ENCODE measurements around the gene WDR53. TPM values are rescaled to one million over a fixed set of nuclear protein-coding genes. Genes with fewer than 3 reads are reported as not detected.
A peak's percentile ranks its signal among the peaks of the same experiment; 100 is the strongest.
"Not testable (repeated sequence)": the region's sequence is repeated elsewhere in the genome, so short reads cannot be mapped to it uniquely, and the experiment has no call there.

Gene WDR53
- total RNA-seq (2022): 20.3 and 23.9 TPM in 2 replicates
- Bru-seq, nascent RNA: percentile 79 among the genes with signal in this experiment
- BruChase-seq, experiment 1, labeled RNA remaining after a 6-hour chase: percentile 67 among the genes with signal in this experiment
- BruChase-seq, experiment 2, labeled RNA remaining after a 2-hour chase: percentile 78 among the genes with signal in this experiment
- long read RNA-seq, transcript WDR53-201 (4 exons, 1,679 nt): major isoform, 5 of 40 reads
- long read RNA-seq, partial matches to known transcripts: 4 of 40 reads
- long read RNA-seq, other reads (novel, unspliced or antisense): 31 of 40 reads

- H3K9me3 Mint-ChIP-seq (ENCODE audit: low read depth, unreplicated experiment): no peaks in the 10 kb centered on the region
- no TSS peak for BruUV-seq (replicated peaks)
- DNase-seq: peak; percentile 96
- H3K4me1 Mint-ChIP-seq (ENCODE audit: low read depth, unreplicated experiment): peaks cover 14% of the 10 kb centered on the region
- no peaks in the 10 kb centered on the region for H3K27me3 Mint-ChIP-seq (ENCODE audit: unreplicated experiment)
- H3K27ac Mint-ChIP-seq (ENCODE audit: unreplicated experiment): peak within 1 kb of the TSS; percentile 96
- peak within 1 kb of the TSS; percentile 77 for H3K4me3 Mint-ChIP-seq (ENCODE audit: low read depth, unreplicated experiment)
- CTCF ChIA-PET: interaction anchor here (0.5 to 1.6 kb wide), 3 partner anchors 40 to 374 kb away, joined by 3 to 4 read pairs (median 4); partner anchors contain the start of gene NCBP2
- TF ChIP-seq CTCF (IDR thresholded peaks at IDR 0.05; ENCODE audit: unreplicated experiment): no peak
- intact Hi-C loops (cut with micrococcal nuclease; ENCODE audit: unreplicated experiment): no loop called here
- peaks cover 34% of the 10 kb centered on the region for H3K36me3 Mint-ChIP-seq (ENCODE audit: insufficient read depth, unreplicated experiment)
These were observed at the start of gene WDR53, which contains the start of gene FBXO45 for GRCh38 chr3:196568246-196569002. WDR53 (minus strand) TSS chr3:196568554; CDS start chr3:196561475, 7,079 bp downstream. FBXO45 (plus strand) TSS chr3:196568660; CDS start chr3:196568985, 325 bp downstream.

GRCh38 chr3:196617256-196617655 is 48.9 kb upstream of the WDR53 start:
- DNase-seq: no peak
- Mint-ChIP-seq H3K36me3 (ENCODE audit: insufficient read depth, unreplicated experiment) (no peaks in the 10 kb centered on the region), H3K27ac (ENCODE audit: unreplicated experiment) (no peak overlapping the region), H3K27me3 (ENCODE audit: unreplicated experiment) (no peaks in the 10 kb centered on the region), H3K4me3 (ENCODE audit: low read depth, unreplicated experiment) (no peak overlapping the region), H3K9me3 (ENCODE audit: low read depth, unreplicated experiment) (no peaks in the 10 kb centered on the region), H3K4me1 (ENCODE audit: low read depth, unreplicated experiment) (no peaks in the 10 kb centered on the region)
- BruUV-seq (replicated peaks): no TSS peak
- intact Hi-C loops (cut with micrococcal nuclease; ENCODE audit: unreplicated experiment): no loop called here
- CTCF ChIA-PET: interaction anchor here (0.7 kb wide), 1 partner anchor 1112 kb away, joined by 5 read pairs; no protein-coding TSS in a partner anchor
- TF ChIP-seq CTCF (IDR thresholded peaks at IDR 0.05; ENCODE audit: unreplicated experiment): no peak

GRCh38 chr3:196615234-196615633 is 46.9 kb upstream of the WDR53 start:
- H3K27ac Mint-ChIP-seq (ENCODE audit: unreplicated experiment); H3K27me3 Mint-ChIP-seq (ENCODE audit: unreplicated experiment); DNase-seq; H3K36me3 Mint-ChIP-seq (ENCODE audit: insufficient read depth, unreplicated experiment); H3K4me1 Mint-ChIP-seq (ENCODE audit: low read depth, unreplicated experiment); H3K4me3 Mint-ChIP-seq (ENCODE audit: low read depth, unreplicated experiment); intact Hi-C loops (cut with micrococcal nuclease; ENCODE audit: unreplicated experiment); BruUV-seq (replicated peaks); H3K9me3 Mint-ChIP-seq (ENCODE audit: low read depth, unreplicated experiment): not testable (repeated sequence)
- CTCF ChIA-PET: interaction anchor here (0.7 kb wide), 1 partner anchor 198 kb away, joined by 7 read pairs; no protein-coding TSS in a partner anchor

GRCh38 chr3:196611761-196612483 is 43.6 kb upstream of the WDR53 start:
- no peak for DNase-seq
- H3K4me1 Mint-ChIP-seq (ENCODE audit: low read depth, unreplicated experiment): peaks cover 10% of the 10 kb centered on the region
- intact Hi-C loops (cut with micrococcal nuclease; ENCODE audit: unreplicated experiment): no loop called here
- H3K9me3 Mint-ChIP-seq (ENCODE audit: low read depth, unreplicated experiment): no peaks in the 10 kb centered on the region
- H3K27ac Mint-ChIP-seq (ENCODE audit: unreplicated experiment): no peak overlapping the region
- H3K36me3 Mint-ChIP-seq (ENCODE audit: insufficient read depth, unreplicated experiment): no peaks in the 10 kb centered on the region
- no peak overlapping the region for H3K4me3 Mint-ChIP-seq (ENCODE audit: low read depth, unreplicated experiment)
- no peak for TF ChIP-seq CTCF (IDR thresholded peaks at IDR 0.05; ENCODE audit: unreplicated experiment)
- BruUV-seq (replicated peaks): no TSS peak
- CTCF ChIA-PET: interaction anchor here (0.5 to 0.6 kb wide), 2 partner anchors 133 to 1041 kb away, joined by 3 read pairs; no protein-coding TSS in a partner anchor
- no peaks in the 10 kb centered on the region for H3K27me3 Mint-ChIP-seq (ENCODE audit: unreplicated experiment)

Measured in Calu3 (cell line).